Measurements from ENCODE around the gene PLK3.
A peak's percentile ranks its signal among the peaks of the same experiment; 100 is the strongest.

Gene PLK3

DNA sequence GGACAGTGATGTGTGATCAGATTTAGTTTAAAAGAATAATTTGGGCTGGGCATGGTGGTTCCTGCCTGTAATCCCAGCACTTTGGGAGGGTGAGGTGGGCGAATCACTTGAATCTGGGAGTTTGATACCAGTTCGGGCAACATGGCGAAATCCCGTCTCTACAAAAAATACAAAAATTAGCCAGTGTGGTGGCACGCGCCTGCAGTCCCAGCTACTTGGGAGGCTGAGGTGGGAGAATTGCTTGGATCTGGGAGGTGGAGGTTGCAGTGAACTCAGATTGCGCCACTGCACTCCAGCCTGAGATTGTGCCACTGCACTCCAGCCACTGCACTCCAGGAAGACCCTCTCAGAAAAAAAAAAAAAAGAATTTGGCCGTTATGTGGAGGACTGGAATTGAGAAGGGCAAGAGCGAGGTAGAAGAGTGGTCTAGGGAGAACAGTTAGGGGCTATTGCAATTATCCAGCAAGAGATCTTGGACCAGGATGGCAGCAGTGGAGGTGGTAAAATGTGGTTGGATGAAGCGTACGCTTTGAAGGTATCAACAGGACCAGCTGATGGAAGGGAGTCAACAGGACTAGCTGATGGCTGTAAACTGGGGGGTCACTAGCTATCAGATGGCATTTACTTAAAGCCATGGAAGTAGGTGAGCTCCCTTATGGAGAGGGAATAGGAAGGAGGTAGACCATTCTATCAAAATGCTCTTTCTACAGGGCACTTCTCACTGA lies 17.8 kb downstream of the PLK3 start:
- H3K27me3 ChIP-seq, result no peaks in the 10 kb centered on the region
- intact Hi-C loops (cut with DNase I; ENCODE audit: low total_unique reads), result no loop called here

DNA sequence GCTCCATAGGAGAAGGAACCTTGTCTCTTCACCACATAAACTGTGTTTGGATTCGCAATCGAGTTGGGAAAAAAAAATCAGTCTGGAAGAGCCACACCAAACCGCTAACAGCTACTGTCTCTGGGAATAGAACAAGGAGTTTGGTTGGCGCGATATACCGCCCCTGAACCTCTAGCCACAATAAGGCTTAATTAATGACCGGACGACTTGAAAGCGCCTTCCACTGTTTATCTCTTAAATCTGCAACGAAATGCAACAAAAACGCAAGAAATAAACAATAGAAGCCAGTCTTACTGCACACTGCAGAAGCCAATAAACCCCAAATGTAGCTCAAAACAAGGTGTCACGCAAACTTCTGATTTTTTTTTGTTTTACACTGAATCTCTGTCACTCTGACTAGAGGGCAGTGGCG lies 19.0 kb downstream of the PLK3 start:
- H3K36me3 ChIP-seq, result peaks cover 0 to 14% (median 0%) of the 10 kb centered on the region in 3 donors
- H3K4me3 ChIP-seq, result peak overlapping the region; percentile 57 to 76
- H3K27me3 ChIP-seq, result no peaks in the 10 kb centered on the region
- peaks cover 0 to 30% (median 21%) of the 10 kb centered on the region in 4 donors for H3K4me1 ChIP-seq
- intact Hi-C loops (cut with DNase I; ENCODE audit: low total_unique reads), result no loop called here
- peak in 1 of 2 donors; percentile 21 for DNase-seq
- TF ChIP-seq CTCF (IDR thresholded peaks at IDR 0.05), result no peak
- no peaks in the 10 kb centered on the region for H3K9me3 ChIP-seq
- peak overlapping the region; percentile 98 to 99 for H3K27ac ChIP-seq

More for the DNA sequence above, 17.8 kb downstream of the PLK3 start:
- TF ChIP-seq CTCF (IDR thresholded peaks at IDR 0.05), result no peak
- no peaks in the 10 kb centered on the region for H3K9me3 ChIP-seq
- H3K36me3 ChIP-seq, result peaks cover 0 to 14% (median 0%) of the 10 kb centered on the region in 3 donors
- H3K27ac ChIP-seq, result peak overlapping the region; percentile 98 to 99
- peaks cover 0 to 39% (median 27%) of the 10 kb centered on the region in 4 donors for H3K4me1 ChIP-seq
- peak; percentile 16 to 23 for DNase-seq
- H3K4me3 ChIP-seq, result no peak overlapping the region

GRCh38 chr1:44819608-44820327 lies 19.6 kb downstream of the PLK3 start:
- Histone ChIP-seq H3K27me3 (no peaks in the 10 kb centered on the region), H3K36me3 (peaks cover 0 to 12% (median 0%) of the 10 kb centered on the region in 3 donors), H3K27ac (peak overlapping the region; percentile 98 to 99), H3K4me1 (peaks cover 0 to 27% (median 18%) of the 10 kb centered on the region in 4 donors), H3K9me3 (no peaks in the 10 kb centered on the region), H3K4me3 (peak overlapping the region; percentile 57 to 76)
- DNase-seq, result peak; percentile 88 to 91
- peak in 1 of 2 experiments; percentile 8 for TF ChIP-seq CTCF (IDR thresholded peaks at IDR 0.05)
- intact Hi-C loops (cut with DNase I; ENCODE audit: low total_unique reads), result no loop called here

DNA sequence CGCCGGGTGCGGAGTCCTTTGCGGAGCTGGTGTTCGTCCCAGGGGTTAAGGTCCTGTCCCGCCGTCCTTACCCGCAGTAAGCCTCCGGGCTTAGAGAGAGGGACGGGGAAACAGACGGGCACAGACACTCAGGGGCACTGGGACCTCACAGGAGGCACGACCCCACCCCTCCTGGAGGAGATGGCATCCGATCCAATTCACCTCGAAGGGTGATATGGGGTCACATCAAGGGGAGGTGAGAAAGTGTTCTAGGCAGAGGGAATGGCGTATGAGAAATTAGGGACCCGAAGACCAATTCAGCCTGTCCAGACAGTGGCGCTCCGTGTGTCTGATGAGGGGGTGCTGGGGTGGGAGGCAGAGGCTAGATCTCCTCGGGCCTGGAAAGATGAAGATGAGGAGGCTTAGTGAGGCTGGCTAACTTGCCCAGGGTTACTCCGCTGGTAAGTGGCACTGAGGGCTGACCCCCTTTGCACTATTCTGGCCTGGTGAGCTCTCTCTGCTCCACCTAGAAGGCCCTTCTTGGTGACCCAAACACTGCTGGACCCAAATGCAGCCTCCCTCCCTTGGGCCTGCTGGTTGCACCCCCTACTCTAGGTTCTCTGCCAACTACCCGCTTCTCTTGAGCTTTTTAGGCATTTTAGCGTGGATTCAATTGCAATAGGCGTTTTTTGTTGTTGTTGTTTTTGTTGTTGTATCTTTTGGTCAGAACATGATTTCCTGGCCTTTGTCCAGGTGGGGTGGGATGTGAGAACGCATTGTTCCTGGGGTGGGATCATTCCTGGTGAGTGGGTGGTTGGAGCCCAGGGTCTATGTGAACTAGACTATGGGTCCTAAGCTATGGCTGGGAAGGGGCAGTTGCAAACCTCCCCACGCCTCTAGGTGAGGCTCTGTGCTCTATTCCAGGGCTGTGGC lies 20.4 kb downstream of the PLK3 start:
- Histone ChIP-seq H3K4me3 (peak overlapping the region; percentile 57 to 76), H3K9me3 (no peaks in the 10 kb centered on the region), H3K4me1 (peaks cover 0 to 27% (median 18%) of the 10 kb centered on the region in 4 donors), H3K36me3 (peaks cover 0 to 4% (median 0%) of the 10 kb centered on the region in 3 donors), H3K27ac (peak overlapping the region; percentile 98 to 99), H3K27me3 (no peaks in the 10 kb centered on the region)
- peak in 1 of 2 donors; percentile 23 for DNase-seq
- intact Hi-C loops (cut with DNase I; ENCODE audit: low total_unique reads), result no loop called here
- peak in 1 of 2 experiments; percentile 12 for TF ChIP-seq CTCF (IDR thresholded peaks at IDR 0.05)

- no peaks in the 10 kb centered on the region for H3K9me3 ChIP-seq
- DNase-seq, result peak; percentile 20 to 64
- intact Hi-C loops (cut with DNase I; ENCODE audit: low total_unique reads), result no loop called here
- H3K4me1 ChIP-seq, result peaks cover 0 to 27% (median 18%) of the 10 kb centered on the region in 4 donors
- peaks cover 0 to 3% (median 0%) of the 10 kb centered on the region in 3 donors for H3K36me3 ChIP-seq
- H3K27me3 ChIP-seq, result no peaks in the 10 kb centered on the region
- no peak for TF ChIP-seq CTCF (IDR thresholded peaks at IDR 0.05)
- H3K4me3 ChIP-seq, result no peak overlapping the region
- H3K27ac ChIP-seq, result peak overlapping the region; percentile 98 to 99
These were observed 21.1 kb downstream of the PLK3 start for GRCh38 chr1:44821240-44821715.
